Type B pancreatic cell (in vitro differentiated cells): ENCODE data around the gene REEP2. TPM values are rescaled to one million over a fixed set of nuclear protein-coding genes. Genes with fewer than 3 reads are reported as not detected.
A peak's percentile ranks its signal among the peaks of the same experiment; 100 is the strongest.

Experiments used
- DNase-seq: peaks from one replicate; pipeline ENCODE4 v3.0.0; 2021; ENCODE audit warnings: mixed read lengths; ENCODE audit not compliant: unreplicated experiment; ENCODE audit errors: extremely low spot score
- H3K27ac Mint-ChIP-seq: 2 replicates; pipeline ENCODE4 v1.8.0; 2021; ENCODE audit warnings: mild to moderate bottlenecking, mixed read lengths
- H3K27me3 Mint-ChIP-seq: 2 replicates; pipeline ENCODE4 v1.8.0; 2021; ENCODE audit warnings: mixed read lengths
- H3K36me3 Mint-ChIP-seq: 2 replicates; pipeline ENCODE4 v1.8.0; 2021; ENCODE audit warnings: mixed read lengths
- H3K4me1 Mint-ChIP-seq: one replicate; pipeline ENCODE4 v1.8.0; 2021; ENCODE audit warnings: mixed read lengths; ENCODE audit not compliant: unreplicated experiment
- H3K4me3 Mint-ChIP-seq: 2 replicates; pipeline ENCODE4 v1.8.0; 2021; ENCODE audit warnings: mild to moderate bottlenecking, mixed read lengths
- H3K9me3 Mint-ChIP-seq: 2 replicates; pipeline ENCODE4 v1.8.0; 2021; ENCODE audit warnings: mixed read lengths
- total RNA-seq: library from RNA; stranded (reverse); gene quantifications from 2 replicates; pipeline ENCODE4 v1.2.1, GENCODE V29; 2021; ENCODE audit warnings: low replicate concordance
- TF ChIP-seq, protein P1 (sequence below): fragments of 200-600 bp; sonication (generic); conservative IDR thresholded peaks from 2 replicates; pipeline ENCODE4 v1.5.0; 2021; ENCODE audit warnings: antibody characterized with exemption, mild to moderate bottlenecking

REEP2 gene
- total RNA-seq, 1 donor from 2014 or later = 31.0 TPM

DNA sequence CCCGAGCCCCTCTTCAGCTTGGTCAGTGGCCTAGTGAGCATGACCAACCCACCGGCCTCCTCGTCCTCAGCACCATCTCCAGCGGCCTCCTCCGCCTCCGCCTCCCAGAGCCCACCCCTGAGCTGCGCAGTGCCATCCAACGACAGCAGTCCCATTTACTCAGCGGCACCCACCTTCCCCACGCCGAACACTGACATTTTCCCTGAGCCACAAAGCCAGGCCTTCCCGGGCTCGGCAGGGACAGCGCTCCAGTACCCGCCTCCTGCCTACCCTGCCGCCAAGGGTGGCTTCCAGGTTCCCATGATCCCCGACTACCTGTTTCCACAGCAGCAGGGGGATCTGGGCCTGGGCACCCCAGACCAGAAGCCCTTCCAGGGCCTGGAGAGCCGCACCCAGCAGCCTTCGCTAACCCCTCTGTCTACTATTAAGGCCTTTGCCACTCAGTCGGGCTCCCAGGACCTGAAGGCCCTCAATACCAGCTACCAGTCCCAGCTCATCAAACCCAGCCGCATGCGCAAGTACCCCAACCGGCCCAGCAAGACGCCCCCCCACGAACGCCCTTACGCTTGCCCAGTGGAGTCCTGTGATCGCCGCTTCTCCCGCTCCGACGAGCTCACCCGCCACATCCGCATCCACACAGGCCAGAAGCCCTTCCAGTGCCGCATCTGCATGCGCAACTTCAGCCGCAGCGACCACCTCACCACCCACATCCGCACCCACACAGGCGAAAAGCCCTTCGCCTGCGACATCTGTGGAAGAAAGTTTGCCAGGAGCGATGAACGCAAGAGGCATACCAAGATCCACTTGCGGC lies 28.2 kb downstream of the REEP2 start:
- DNase-seq = no peak
- H3K9me3 Mint-ChIP-seq = no peaks in the 10 kb centered on the region
- peaks cover 46% of the 10 kb centered on the region for H3K27me3 Mint-ChIP-seq
- peaks cover 25% of the 10 kb centered on the region for H3K4me1 Mint-ChIP-seq
- H3K4me3 Mint-ChIP-seq = peak overlapping the region; percentile 91
- peak overlapping the region; percentile 97 for H3K27ac Mint-ChIP-seq
- H3K36me3 Mint-ChIP-seq = peaks cover 25% of the 10 kb centered on the region
- TF ChIP-seq, protein P1, sequence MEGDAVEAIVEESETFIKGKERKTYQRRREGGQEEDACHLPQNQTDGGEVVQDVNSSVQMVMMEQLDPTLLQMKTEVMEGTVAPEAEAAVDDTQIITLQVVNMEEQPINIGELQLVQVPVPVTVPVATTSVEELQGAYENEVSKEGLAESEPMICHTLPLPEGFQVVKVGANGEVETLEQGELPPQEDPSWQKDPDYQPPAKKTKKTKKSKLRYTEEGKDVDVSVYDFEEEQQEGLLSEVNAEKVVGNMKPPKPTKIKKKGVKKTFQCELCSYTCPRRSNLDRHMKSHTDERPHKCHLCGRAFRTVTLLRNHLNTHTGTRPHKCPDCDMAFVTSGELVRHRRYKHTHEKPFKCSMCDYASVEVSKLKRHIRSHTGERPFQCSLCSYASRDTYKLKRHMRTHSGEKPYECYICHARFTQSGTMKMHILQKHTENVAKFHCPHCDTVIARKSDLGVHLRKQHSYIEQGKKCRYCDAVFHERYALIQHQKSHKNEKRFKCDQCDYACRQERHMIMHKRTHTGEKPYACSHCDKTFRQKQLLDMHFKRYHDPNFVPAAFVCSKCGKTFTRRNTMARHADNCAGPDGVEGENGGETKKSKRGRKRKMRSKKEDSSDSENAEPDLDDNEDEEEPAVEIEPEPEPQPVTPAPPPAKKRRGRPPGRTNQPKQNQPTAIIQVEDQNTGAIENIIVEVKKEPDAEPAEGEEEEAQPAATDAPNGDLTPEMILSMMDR = no peak

DNA sequence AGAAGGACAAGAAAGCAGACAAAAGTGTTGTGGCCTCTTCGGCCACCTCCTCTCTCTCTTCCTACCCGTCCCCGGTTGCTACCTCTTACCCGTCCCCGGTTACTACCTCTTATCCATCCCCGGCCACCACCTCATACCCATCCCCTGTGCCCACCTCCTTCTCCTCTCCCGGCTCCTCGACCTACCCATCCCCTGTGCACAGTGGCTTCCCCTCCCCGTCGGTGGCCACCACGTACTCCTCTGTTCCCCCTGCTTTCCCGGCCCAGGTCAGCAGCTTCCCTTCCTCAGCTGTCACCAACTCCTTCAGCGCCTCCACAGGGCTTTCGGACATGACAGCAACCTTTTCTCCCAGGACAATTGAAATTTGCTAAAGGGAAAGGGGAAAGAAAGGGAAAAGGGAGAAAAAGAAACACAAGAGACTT lies 28.9 kb downstream of the REEP2 start:
- no peak for DNase-seq
- peaks cover 46% of the 10 kb centered on the region for H3K27me3 Mint-ChIP-seq
- TF ChIP-seq, protein P1 = no peak
- peaks cover 25% of the 10 kb centered on the region for H3K36me3 Mint-ChIP-seq
- no peaks in the 10 kb centered on the region for H3K9me3 Mint-ChIP-seq
- H3K4me1 Mint-ChIP-seq = peaks cover 25% of the 10 kb centered on the region
- peak overlapping the region; percentile 91 for H3K4me3 Mint-ChIP-seq
- peak overlapping the region; percentile 97 for H3K27ac Mint-ChIP-seq

DNA sequence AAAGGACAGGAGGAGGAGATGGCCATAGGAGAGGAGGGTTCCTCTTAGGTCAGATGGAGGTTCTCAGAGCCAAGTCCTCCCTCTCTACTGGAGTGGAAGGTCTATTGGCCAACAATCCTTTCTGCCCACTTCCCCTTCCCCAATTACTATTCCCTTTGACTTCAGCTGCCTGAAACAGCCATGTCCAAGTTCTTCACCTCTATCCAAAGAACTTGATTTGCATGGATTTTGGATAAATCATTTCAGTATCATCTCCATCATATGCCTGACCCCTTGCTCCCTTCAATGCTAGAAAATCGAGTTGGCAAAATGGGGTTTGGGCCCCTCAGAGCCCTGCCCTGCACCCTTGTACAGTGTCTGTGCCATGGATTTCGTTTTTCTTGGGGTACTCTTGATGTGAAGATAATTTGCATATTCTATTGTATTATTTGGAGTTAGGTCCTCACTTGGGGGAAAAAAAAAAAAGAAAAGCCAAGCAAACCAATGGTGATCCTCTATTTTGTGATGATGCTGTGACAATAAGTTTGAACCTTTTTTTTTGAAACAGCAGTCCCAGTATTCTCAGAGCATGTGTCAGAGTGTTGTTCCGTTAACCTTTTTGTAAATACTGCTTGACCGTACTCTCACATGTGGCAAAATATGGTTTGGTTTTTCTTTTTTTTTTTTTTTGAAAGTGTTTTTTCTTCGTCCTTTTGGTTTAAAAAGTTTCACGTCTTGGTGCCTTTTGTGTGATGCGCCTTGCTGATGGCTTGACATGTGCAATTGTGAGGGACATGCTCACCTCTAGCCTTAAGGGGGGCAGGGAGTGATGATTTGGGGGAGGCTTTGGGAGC lies 29.5 kb downstream of the REEP2 start:
- H3K36me3 Mint-ChIP-seq = peaks cover 25% of the 10 kb centered on the region
- peak overlapping the region; percentile 97 for H3K27ac Mint-ChIP-seq
- no peak for DNase-seq
- peaks cover 25% of the 10 kb centered on the region for H3K4me1 Mint-ChIP-seq
- H3K27me3 Mint-ChIP-seq = peaks cover 46% of the 10 kb centered on the region
- no peaks in the 10 kb centered on the region for H3K9me3 Mint-ChIP-seq
- H3K4me3 Mint-ChIP-seq = peak overlapping the region; percentile 91
- TF ChIP-seq, protein P1 = no peak

DNA sequence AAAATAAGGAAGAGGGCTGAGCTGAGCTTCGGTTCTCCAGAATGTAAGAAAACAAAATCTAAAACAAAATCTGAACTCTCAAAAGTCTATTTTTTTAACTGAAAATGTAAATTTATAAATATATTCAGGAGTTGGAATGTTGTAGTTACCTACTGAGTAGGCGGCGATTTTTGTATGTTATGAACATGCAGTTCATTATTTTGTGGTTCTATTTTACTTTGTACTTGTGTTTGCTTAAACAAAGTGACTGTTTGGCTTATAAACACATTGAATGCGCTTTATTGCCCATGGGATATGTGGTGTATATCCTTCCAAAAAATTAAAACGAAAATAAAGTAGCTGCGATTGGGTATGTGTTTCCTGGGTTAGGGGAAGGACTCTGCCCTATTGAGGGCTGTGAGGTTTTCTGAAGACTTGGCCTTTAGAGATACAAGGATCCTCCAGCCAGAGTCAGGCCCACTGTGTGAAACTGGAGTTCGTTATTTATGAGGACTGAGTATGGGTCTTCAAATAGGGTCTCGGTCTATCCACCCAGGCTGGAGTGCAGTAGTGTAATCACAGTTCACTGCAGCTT lies 30.2 kb downstream of the REEP2 start:
- TF ChIP-seq, protein P1 = no peak
- no peak for DNase-seq
- Mint-ChIP-seq H3K9me3 (no peaks in the 10 kb centered on the region), H3K36me3 (peaks cover 25% of the 10 kb centered on the region), H3K4me1 (peaks cover 25% of the 10 kb centered on the region), H3K27me3 (peaks cover 46% of the 10 kb centered on the region), H3K4me3 (peak overlapping the region; percentile 91), H3K27ac (peak overlapping the region; percentile 97)

DNA sequence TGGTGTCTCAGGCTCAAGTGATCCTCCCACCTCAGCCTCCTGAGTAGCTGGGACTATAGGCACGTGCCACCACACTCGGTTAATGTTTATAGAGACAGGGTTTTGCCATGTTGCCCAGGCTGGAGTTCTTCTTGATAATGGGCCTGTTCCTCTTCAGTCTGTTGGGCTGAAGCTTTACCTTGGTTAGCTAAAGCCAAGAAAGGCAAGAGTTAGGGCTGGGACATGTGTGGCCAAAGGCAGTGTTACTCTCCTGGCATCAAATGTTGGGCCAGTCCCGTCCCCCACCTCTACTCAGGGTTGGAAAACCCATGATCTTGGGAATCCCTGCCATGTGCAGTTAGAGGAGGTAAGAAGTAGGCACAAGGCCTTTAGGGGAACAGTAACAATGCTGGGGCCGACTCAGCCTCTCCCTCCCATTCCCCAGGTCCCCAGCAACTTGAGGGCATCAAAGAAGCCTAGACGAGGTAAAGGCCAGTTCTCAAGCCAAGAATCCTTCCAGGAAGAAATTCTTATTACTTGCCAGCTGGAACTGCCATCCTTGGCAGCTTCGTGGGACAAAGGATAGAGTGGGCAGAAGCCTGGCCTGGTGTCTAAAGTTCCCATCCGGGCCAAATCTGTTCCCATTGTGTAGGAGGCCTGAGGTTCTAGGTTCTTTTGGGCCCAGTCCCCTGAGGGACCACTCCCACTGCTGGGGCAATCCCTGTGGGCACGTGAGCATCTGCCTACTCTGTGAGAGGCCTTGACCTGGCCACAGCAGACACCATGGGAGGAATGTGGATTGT lies 30.9 kb downstream of the REEP2 start:
- TF ChIP-seq, protein P1 = no peak
- peak overlapping the region; percentile 97 for H3K27ac Mint-ChIP-seq
- peaks cover 46% of the 10 kb centered on the region for H3K27me3 Mint-ChIP-seq
- H3K4me3 Mint-ChIP-seq = peak overlapping the region; percentile 55
- H3K9me3 Mint-ChIP-seq = no peaks in the 10 kb centered on the region
- DNase-seq = no peak
- peaks cover 25% of the 10 kb centered on the region for H3K36me3 Mint-ChIP-seq
- peaks cover 25% of the 10 kb centered on the region for H3K4me1 Mint-ChIP-seq
